ENCODE results near the gene PRPS2.

PRPS2 gene

GRCh38 chrX:12790885-12791256 is 341 bp upstream of the PRPS2 start:
- ATAC-seq (ENCODE audit: insufficient read depth, low read depth) (peak; percentile 65), DNase-seq (no peak)
- peak overlapping the region; percentile 88 for H3K9ac ChIP-seq (ENCODE audit: low read depth, low read length)
- H3K27ac ChIP-seq (ENCODE audit: low read length), result peak overlapping the region; percentile 78; the same call in 1 of the 2 replicates
- TF ChIP-seq EZH2 (IDR thresholded peaks at IDR 0.05; ENCODE audit: borderline replicate concordance, low read depth, low read length, severe bottlenecking) (no peak), CTCF (IDR thresholded peaks at IDR 0.05; ENCODE audit: borderline replicate concordance, extremely low read depth, low read length, poor library complexity, severe bottlenecking) (no peak)
- H3K27me3 ChIP-seq (ENCODE audit: insufficient read depth, low read length, poor library complexity), result peaks cover 6% of the 10 kb centered on the region
- peak overlapping the region; percentile 91 for H3K4me2 ChIP-seq (ENCODE audit: insufficient read depth, low read length)
- H2AFZ ChIP-seq (ENCODE audit: low read depth, low read length), result peak overlapping the region; percentile 95
- peak overlapping the region; percentile 53 to 90; a peak in 3 of 4 replicates for H3K4me3 ChIP-seq (ENCODE audit: low read depth in 1 of 2, low read length in 2 of 2)
- H3K9me3 ChIP-seq (ENCODE audit: insufficient read depth, low read length, severe bottlenecking), result no peaks in the 10 kb centered on the region
- peaks cover 36% of the 10 kb centered on the region for H3K4me1 ChIP-seq (ENCODE audit: insufficient read depth, low read length)
- no peaks in the 10 kb centered on the region; the same call in 1 of the 2 replicates for H3K36me3 ChIP-seq (ENCODE audit: insufficient read depth, low read length)
- no peaks in the 10 kb centered on the region; the same call in 1 of the 2 replicates for H4K20me1 ChIP-seq (ENCODE audit: insufficient read depth, low read length)
- peaks cover 46% of the 10 kb centered on the region for H3K79me2 ChIP-seq (ENCODE audit: insufficient read depth, low read length)

- no peak overlapping the region for H3K27ac ChIP-seq (ENCODE audit: low read length)
- H4K20me1 ChIP-seq (ENCODE audit: insufficient read depth, low read length), result no peaks in the 10 kb centered on the region; the same call in 1 of the 2 replicates
- DNase-seq (no peak), ATAC-seq (ENCODE audit: insufficient read depth, low read depth) (no peak)
- H3K36me3 ChIP-seq (ENCODE audit: insufficient read depth, low read length), result peaks cover 3% of the 10 kb centered on the region; the same call in 1 of the 2 replicates
- peak overlapping the region; percentile 91 for H3K4me2 ChIP-seq (ENCODE audit: insufficient read depth, low read length)
- H3K27me3 ChIP-seq (ENCODE audit: insufficient read depth, low read length, poor library complexity), result peaks cover 6% of the 10 kb centered on the region
- peaks cover 46% of the 10 kb centered on the region for H3K79me2 ChIP-seq (ENCODE audit: insufficient read depth, low read length)
- peak overlapping the region in 1 of 2 experiments; percentile 90; a peak in 2 of 4 replicates for H3K4me3 ChIP-seq (ENCODE audit: low read depth in 1 of 2, low read length in 2 of 2)
- no peak for TF ChIP-seq EZH2 (IDR thresholded peaks at IDR 0.05; ENCODE audit: borderline replicate concordance, low read depth, low read length, severe bottlenecking)
- no peak for TF ChIP-seq CTCF (IDR thresholded peaks at IDR 0.05; ENCODE audit: borderline replicate concordance, extremely low read depth, low read length, poor library complexity, severe bottlenecking)
- H3K4me1 ChIP-seq (ENCODE audit: insufficient read depth, low read length), result peaks cover 36% of the 10 kb centered on the region
- no peak overlapping the region for H2AFZ ChIP-seq (ENCODE audit: low read depth, low read length)
- peak overlapping the region; percentile 88 for H3K9ac ChIP-seq (ENCODE audit: low read depth, low read length)
- H3K9me3 ChIP-seq (ENCODE audit: insufficient read depth, low read length, severe bottlenecking), result no peaks in the 10 kb centered on the region
These were observed 1.5 kb downstream of the PRPS2 start for GRCh38 chrX:12792711-12793110.

GRCh38 chrX:12794654-12795053 is 3.4 kb downstream of the PRPS2 start:
- Histone ChIP-seq H4K20me1 (ENCODE audit: insufficient read depth, low read length) (no peaks in the 10 kb centered on the region; the same call in 1 of the 2 replicates), H3K4me2 (ENCODE audit: insufficient read depth, low read length) (peak overlapping the region; percentile 39; the same call in 1 of the 2 replicates), H3K9ac (ENCODE audit: low read depth, low read length) (no peak overlapping the region), H3K36me3 (ENCODE audit: insufficient read depth, low read length) (peaks cover 21% of the 10 kb centered on the region; the same call in 1 of the 2 replicates), H3K9me3 (ENCODE audit: insufficient read depth, low read length, severe bottlenecking) (no peaks in the 10 kb centered on the region), H3K79me2 (ENCODE audit: insufficient read depth, low read length) (peaks cover 48% of the 10 kb centered on the region), H3K4me3 (ENCODE audit: low read depth in 1 of 2, low read length in 2 of 2) (no peak overlapping the region), H3K4me1 (ENCODE audit: insufficient read depth, low read length) (peaks cover 36% of the 10 kb centered on the region), H3K27me3 (ENCODE audit: insufficient read depth, low read length, poor library complexity) (no peaks in the 10 kb centered on the region), H2AFZ (ENCODE audit: low read depth, low read length) (no peak overlapping the region), H3K27ac (ENCODE audit: low read length) (no peak overlapping the region)
- DNase-seq, result no peak
- no peak for ATAC-seq (ENCODE audit: insufficient read depth, low read depth)
- TF ChIP-seq CTCF (IDR thresholded peaks at IDR 0.05; ENCODE audit: borderline replicate concordance, extremely low read depth, low read length, poor library complexity, severe bottlenecking) (no peak), EZH2 (IDR thresholded peaks at IDR 0.05; ENCODE audit: borderline replicate concordance, low read depth, low read length, severe bottlenecking) (no peak)

Data from DND-41 (cell line).